IMR-90 (cell line): ENCODE measurements around the gene PLPP4. TPM values are rescaled to one million over a fixed set of nuclear protein-coding genes. Genes with fewer than 3 reads are reported as not detected.

Experiments used
- ATAC-seq: fragments of 200-7000 bp; cut with Tn5 transposase; 2 replicates; pipeline ENCODE4 v1.9.1; 2020; ENCODE audit warnings: low read depth, mild to moderate bottlenecking, moderate library complexity
- BruUV-seq: library from RNA; stranded (reverse); fragments of 400-500 nt; replicated peaks from 2 replicates; lab custom pipeline; 2021; lab: Mats Ljungman, UMichigan
- CTCF ChIA-PET: fragments of 300-600 bp; formaldehyde crosslinking; extraction: SDS; loops from one replicate; lab custom pipeline; 2021; ENCODE audit warnings: antibody characterized with exemption; lab: Yijun Ruan, JAX
- POLR2A ChIA-PET: fragments of 300-600 bp; sonication (Branson Sonifier 250); formaldehyde crosslinking; loops from one replicate; lab custom pipeline; 2022; ENCODE audit warnings: antibody characterized with exemption; ENCODE audit not compliant: unreplicated experiment; lab: Charles Lee
- DNase-seq: peaks from one replicate; pipeline ENCODE4 v3.0.0; 2013
- H2AFZ ChIP-seq: replicated peaks from 2 replicates; pipeline ENCODE3; 2013; ENCODE audit warnings: low read length, mild to moderate bottlenecking; ENCODE audit not compliant: poor library complexity
- H2AK5ac ChIP-seq: 2 replicates; pipeline ENCODE4 v1.6.1; 2013; ENCODE audit warnings: low read depth, low read length, inconsistent platforms
- H2AK9ac ChIP-seq: replicated peaks from 2 replicates; pipeline ENCODE3; 2013; ENCODE audit warnings: mild to moderate bottlenecking, low read depth, low read length, moderate library complexity; ENCODE audit not compliant: poor library complexity
- H2BK120ac ChIP-seq: 2 replicates; pipeline ENCODE4 v1.6.1; 2013; ENCODE audit warnings: low read depth, low read length, inconsistent platforms
- H2BK15ac ChIP-seq: 3 replicates; pipeline ENCODE4 v1.6.1; 2013; ENCODE audit warnings: low read depth, low read length, inconsistent platforms
- H2BK20ac ChIP-seq: 2 replicates; pipeline ENCODE4 v1.6.1; 2013; ENCODE audit warnings: low read depth, mild to moderate bottlenecking, inconsistent platforms, low read length, moderate library complexity
- H2BK5ac ChIP-seq: 2 replicates; pipeline ENCODE4 v1.6.1; 2013; ENCODE audit warnings: mild to moderate bottlenecking, low read depth, low read length, inconsistent platforms; ENCODE audit not compliant: poor library complexity, severe bottlenecking
- H3K14ac ChIP-seq: replicated peaks from 2 replicates; pipeline ENCODE4 v1.6.1; 2013; ENCODE audit warnings: low read depth, low read length, inconsistent platforms
- H3K18ac ChIP-seq: 2 replicates; pipeline ENCODE4 v1.6.1; 2013; ENCODE audit warnings: low read depth, low read length, control low read depth
- H3K23ac ChIP-seq: 2 replicates; pipeline ENCODE4 v1.6.1; 2013; ENCODE audit warnings: low read depth, low read length, inconsistent platforms
- H3K27ac ChIP-seq: 2 replicates; pipeline ENCODE4 v1.5.1; 2013; ENCODE audit warnings: mild to moderate bottlenecking, control low read depth, low read length; ENCODE audit not compliant: insufficient read depth
- H3K27me3 ChIP-seq: 2 replicates; pipeline ENCODE4 v1.6.1; 2013; ENCODE audit warnings: low read length; ENCODE audit not compliant: control insufficient read depth, insufficient read depth
- H3K36me3 ChIP-seq: 2 replicates; pipeline ENCODE4 v1.6.1; 2013; ENCODE audit warnings: low read length, mixed read lengths; ENCODE audit not compliant: control insufficient read depth, insufficient read depth
- H3K4ac ChIP-seq: 2 replicates; pipeline ENCODE4 v1.6.1; 2013; ENCODE audit warnings: low read depth, low read length, inconsistent platforms
- H3K4me1 ChIP-seq: 2 replicates; pipeline ENCODE4 v1.6.1; 2013; ENCODE audit warnings: low read length, mixed read lengths; ENCODE audit not compliant: control insufficient read depth, insufficient read depth
- H3K4me2 ChIP-seq: 2 replicates; pipeline ENCODE4 v1.6.1; 2013; ENCODE audit warnings: low read depth, mild to moderate bottlenecking, control low read depth, low read length, moderate library complexity
- H3K4me3 ChIP-seq: 2 replicates; pipeline ENCODE4 v1.5.1; 2013; ENCODE audit warnings: low read depth, mild to moderate bottlenecking, control low read depth, low read length, moderate library complexity; ENCODE audit not compliant: insufficient read depth
- H3K56ac ChIP-seq: 2 replicates; pipeline ENCODE4 v1.6.1; 2013; ENCODE audit warnings: low read length, inconsistent platforms; ENCODE audit not compliant: insufficient read depth; ENCODE audit errors: extremely low read depth
- H3K79me1 ChIP-seq, 2 experiments: 2 replicates each; pipeline ENCODE4 v1.6.1; 2013; ENCODE audit warnings: low read length in 2 of 2, inconsistent platforms in 1 of 2, low read depth in 1 of 2
- H3K9ac ChIP-seq: 2 replicates; pipeline ENCODE4 v1.6.1; 2013; ENCODE audit warnings: low read depth, low read length, control low read depth
- H3K9me1 ChIP-seq: 2 replicates; pipeline ENCODE4 v1.6.1; 2013; ENCODE audit warnings: low read length, inconsistent platforms; ENCODE audit not compliant: insufficient read depth
- H3K9me3 ChIP-seq: 2 replicates; pipeline ENCODE4 v1.6.1; 2013; ENCODE audit warnings: low read length; ENCODE audit not compliant: control insufficient read depth, insufficient read depth
- H4K20me1 ChIP-seq: 2 replicates; pipeline ENCODE4 v1.6.1; 2013; ENCODE audit warnings: low read length, inconsistent platforms; ENCODE audit not compliant: insufficient read depth
- H4K5ac ChIP-seq: 2 replicates; pipeline ENCODE4 v1.6.1; 2013; ENCODE audit warnings: mild to moderate bottlenecking, low read depth, low read length, control low read depth
- H4K8ac ChIP-seq, 2 experiments: 2 replicates each; pipeline ENCODE4 v1.6.1; 2013; ENCODE audit warnings: low read depth in 2 of 2, low read length in 2 of 2, control low read depth in 1 of 2, inconsistent platforms in 1 of 2
- H4K91ac ChIP-seq: 2 replicates; pipeline ENCODE4 v1.6.1; 2013; ENCODE audit warnings: low read depth, low read length, inconsistent platforms; ENCODE audit not compliant: insufficient read depth
- CEBPB ChIP-seq: IDR thresholded peaks from 2 replicates; pipeline ENCODE4 v1.6.1; 2012; ENCODE audit warnings: low read depth, low read length, improper control_type of control experiment
- CHD1 ChIP-seq: IDR thresholded peaks from 2 replicates; pipeline ENCODE4 v1.6.1; 2012; ENCODE audit warnings: low read depth, low read length, improper control_type of control experiment
- FOS ChIP-seq: fragments of 150-350 bp; IDR thresholded peaks from 2 replicates; pipeline ENCODE4 v1.6.1; 2016; ENCODE audit warnings: low read depth, low read length
- MAZ ChIP-seq: IDR thresholded peaks from 2 replicates; pipeline ENCODE4 v1.6.1; 2012; ENCODE audit warnings: low read depth, mild to moderate bottlenecking, low read length, improper control_type of control experiment, moderate library complexity, borderline replicate concordance
- SMC3 ChIP-seq: fragments of 150-350 bp; IDR thresholded peaks from 2 replicates; pipeline ENCODE4 v1.6.1; 2016; ENCODE audit warnings: low read depth, mild to moderate bottlenecking, antibody characterized with exemption, low read length, moderate library complexity
- USF2 ChIP-seq: fragments of 150-350 bp; IDR thresholded peaks from 2 replicates; pipeline ENCODE4 v1.6.1; 2017; ENCODE audit warnings: mild to moderate bottlenecking, antibody characterized with exemption, low read length, low read depth
- WGBS, 2 experiments: methylation state at CpG; one replicate each; pipeline versions ENCODE4 v1.1.5 to v1.1.7; 2013; ENCODE audit warnings: missing lambda C conversion rate in 2 of 2; ENCODE audit not compliant: insufficient read length in 1 of 2; ENCODE audit errors: extremely low coverage in 2 of 2; 5-methylcytosine and 5-hydroxymethylcytosine counted together
- dilution Hi-C: fragments of 300-500 bp; cut with HindIII; formaldehyde crosslinking; loops from one replicate; pipeline ENCODE4 v1.14.3; 2018; ENCODE audit warnings: low sequenced_read_pairs; ENCODE audit not compliant: unreplicated experiment
- in situ Hi-C: fragments of 300-500 bp; cut with MboI; formaldehyde crosslinking; loops from 3 replicates; pipeline ENCODE4 v1.14.3; 2019; ENCODE audit warnings: low sequenced_read_pairs, inconsistent platforms, mixed read lengths
- intact Hi-C: fragments of 100-400 bp; cut with micrococcal nuclease; formaldehyde crosslinking; loops from 2 replicates; pipeline ENCODE4 v1.10.0; 2022
- polyA plus RNA-seq, 3 experiments: library from polyadenylated mRNA; depleted of rRNA; stranded (reverse); fragments of >200 nt; gene quantifications; 2 replicates each; pipeline ENCODE4 v1.2.3, GENCODE V29; 2012; ENCODE audit warnings: low replicate concordance in 1 of 3
- total RNA-seq: library from RNA; depleted of rRNA; stranded (reverse); fragments of >200 nt; gene quantifications from 2 replicates; pipeline ENCODE4 v1.2.3, GENCODE V29; 2012

PLPP4 gene
- total and polyA plus RNA-seq, 2 of the 4 experiments (the other 2 are of a cell fraction) = 0.18 to 0.60 TPM

GRCh38 chr10:120587061-120587460 is 130.0 kb downstream of the PLPP4 start:
- TF ChIP-seq CHD1 (no peak), USF2 (no peak), SMC3 (no peak), FOS (no peak), MAZ (no peak), CEBPB (no peak)
- Histone ChIP-seq H3K4me2 (no peak overlapping the region), H4K91ac (no peak overlapping the region), H4K8ac (no peak overlapping the region), H2AK9ac (no peak overlapping the region), H3K18ac (no peak overlapping the region), H4K20me1 (no peaks in the 10 kb centered on the region), H3K14ac (no peak overlapping the region), H3K23ac (no peak overlapping the region), H3K79me1 (no peaks in the 10 kb centered on the region), H2BK5ac (no peak overlapping the region), H4K5ac (no peak overlapping the region), H3K4me1 (no peaks in the 10 kb centered on the region), H2AK5ac (no peak overlapping the region), H3K4me3 (no peak overlapping the region), H2AFZ (no peak overlapping the region), H3K9me3 (peaks cover 24% of the 10 kb centered on the region), H3K27ac (no peak overlapping the region), H2BK15ac (no peak overlapping the region), H3K9ac (no peak overlapping the region), H3K9me1 (no peaks in the 10 kb centered on the region), H2BK120ac (no peak overlapping the region), H3K56ac (no peak overlapping the region), H3K36me3 (no peaks in the 10 kb centered on the region), H3K27me3 (no peaks in the 10 kb centered on the region), H3K4ac (no peak overlapping the region), H2BK20ac (no peak overlapping the region)
- CTCF ChIA-PET = no interaction called here
- intact Hi-C loops = no loop called here
- in situ Hi-C loops = no loop called here
- WGBS, 2 experiments = 57% methylated on average over 3 of the region's 5 CpGs; no CpG with 5 or more reads in 1 of the 2 experiments
- no peak for ATAC-seq
- POLR2A ChIA-PET = no interaction called here
- BruUV-seq = no TSS peak
- dilution Hi-C loops = no loop called here
- DNase-seq = no peak
